IMR-90 (cell line): ENCODE measurements around the gene FBN3.

Source experiments
- CTCF ChIP-seq: conservative IDR thresholded peaks from 2 replicates; pipeline ENCODE4 v1.5.1; 2012; ENCODE audit warnings: mild to moderate bottlenecking, low read depth, low read length, improper control_type of control experiment
- MAFK ChIP-seq: IDR thresholded peaks from 2 replicates; pipeline ENCODE4 v1.6.1; 2012; ENCODE audit warnings: low read depth, low read length, improper control_type of control experiment
- POLR2A ChIP-seq: IDR thresholded peaks from 2 replicates; pipeline ENCODE4 v1.6.1; 2012; ENCODE audit warnings: mild to moderate bottlenecking, low read depth, low read length

GRCh38 chr19:8128551-8128950 is 20.8 kb downstream of the FBN3 start:
- TF ChIP-seq MAFK = no peak
- no peak for TF ChIP-seq POLR2A
- TF ChIP-seq CTCF = no peak
